A673 (cell line): ENCODE measurements around the gene KCNA2. TPM values are rescaled to one million over a fixed set of nuclear protein-coding genes. Genes with fewer than 3 reads are reported as not detected.

Experiments used
- BruUV-seq: library from RNA; stranded (reverse); fragments of 400-500 nt; replicated peaks from 2 replicates; lab custom pipeline; 2021; lab: Mats Ljungman, UMichigan
- CTCF ChIA-PET: fragments of 300-600 bp; sonication (Branson Sonifier 250); formaldehyde crosslinking; loops from one replicate; lab custom pipeline; 2022; ENCODE audit warnings: antibody characterized with exemption; lab: Charles Lee
- POLR2A ChIA-PET: fragments of 300-600 bp; sonication (Branson Sonifier 250); formaldehyde crosslinking; loops from one replicate; lab custom pipeline; 2022; ENCODE audit warnings: antibody characterized with exemption; ENCODE audit not compliant: low non-redundant PET; lab: Charles Lee
- DNase-seq: peaks from one replicate; pipeline ENCODE4 v3.0.0-alpha.2; 2015; ENCODE audit warnings: low spot score
- H3K27ac ChIP-seq: fragments of 200-600 bp; sonication (generic); 2 replicates; pipeline ENCODE4 v1.5.1; 2016; ENCODE audit warnings: mixed run types, low read depth, mild to moderate bottlenecking, mixed read lengths, antibody characterized with exemption, low read length; ENCODE audit not compliant: poor library complexity, severe bottlenecking
- H3K27me3 ChIP-seq: fragments of 200-600 bp; sonication (generic); replicated peaks from 2 replicates; pipeline ENCODE4 v1.6.1; 2017; ENCODE audit warnings: mixed run types, low read depth, mild to moderate bottlenecking, mixed read lengths, antibody characterized with exemption, low read length; ENCODE audit not compliant: insufficient read depth, poor library complexity
- H3K36me3 ChIP-seq: fragments of 200-600 bp; sonication (generic); 2 replicates; pipeline ENCODE4 v1.6.1; 2016; ENCODE audit warnings: mixed run types, mild to moderate bottlenecking, mixed read lengths, antibody characterized with exemption, low read length; ENCODE audit not compliant: insufficient read depth, poor library complexity, severe bottlenecking
- H3K4me1 ChIP-seq: fragments of 200-600 bp; sonication (generic); 2 replicates; pipeline ENCODE4 v1.6.1; 2017; ENCODE audit warnings: mixed run types, mild to moderate bottlenecking, mixed read lengths, antibody characterized with exemption, low read length; ENCODE audit not compliant: insufficient read depth, poor library complexity, severe bottlenecking
- H3K4me3 ChIP-seq: fragments of 200-600 bp; sonication (generic); 2 replicates; pipeline ENCODE4 v1.5.1; 2016; ENCODE audit warnings: low read depth, mixed run types, mild to moderate bottlenecking, mixed read lengths, low read length; ENCODE audit not compliant: poor library complexity, severe bottlenecking
- H3K9me3 ChIP-seq: fragments of 200-600 bp; sonication (generic); 2 replicates; pipeline ENCODE4 v1.6.1; 2016; ENCODE audit warnings: mixed run types, low read depth, mild to moderate bottlenecking, mixed read lengths, antibody characterized with exemption, low read length; ENCODE audit not compliant: poor library complexity, severe bottlenecking
- EZH2 ChIP-seq: fragments of 200-600 bp; sonication (generic); IDR thresholded peaks from 2 replicates; pipeline ENCODE4 v1.6.1; 2017; ENCODE audit warnings: borderline replicate concordance, low read depth, mild to moderate bottlenecking, mixed read lengths, antibody characterized with exemption, low read length; ENCODE audit not compliant: poor library complexity, severe bottlenecking
- intact Hi-C: fragments of 100-400 bp; cut with micrococcal nuclease; formaldehyde crosslinking; loops from one replicate; pipeline ENCODE4 v1.10.0; 2022; ENCODE audit not compliant: unreplicated experiment
- total RNA-seq: library from RNA; stranded (reverse); gene quantifications from 2 replicates; pipeline ENCODE4 v1.2.3, GENCODE V29; 2021
- TF ChIP-seq, protein P1 (sequence below): fragments of 300-800, 200-600 bp; sonication (generic); conservative IDR thresholded peaks from 2 replicates; pipeline ENCODE4 v1.5.1; 2017; ENCODE audit warnings: low read depth, mild to moderate bottlenecking, antibody characterized with exemption, low read length, moderate library complexity, mixed read lengths

The KCNA2 gene
- total RNA-seq, 1 experiment from 2014 or later = 46.6 TPM

DNA sequence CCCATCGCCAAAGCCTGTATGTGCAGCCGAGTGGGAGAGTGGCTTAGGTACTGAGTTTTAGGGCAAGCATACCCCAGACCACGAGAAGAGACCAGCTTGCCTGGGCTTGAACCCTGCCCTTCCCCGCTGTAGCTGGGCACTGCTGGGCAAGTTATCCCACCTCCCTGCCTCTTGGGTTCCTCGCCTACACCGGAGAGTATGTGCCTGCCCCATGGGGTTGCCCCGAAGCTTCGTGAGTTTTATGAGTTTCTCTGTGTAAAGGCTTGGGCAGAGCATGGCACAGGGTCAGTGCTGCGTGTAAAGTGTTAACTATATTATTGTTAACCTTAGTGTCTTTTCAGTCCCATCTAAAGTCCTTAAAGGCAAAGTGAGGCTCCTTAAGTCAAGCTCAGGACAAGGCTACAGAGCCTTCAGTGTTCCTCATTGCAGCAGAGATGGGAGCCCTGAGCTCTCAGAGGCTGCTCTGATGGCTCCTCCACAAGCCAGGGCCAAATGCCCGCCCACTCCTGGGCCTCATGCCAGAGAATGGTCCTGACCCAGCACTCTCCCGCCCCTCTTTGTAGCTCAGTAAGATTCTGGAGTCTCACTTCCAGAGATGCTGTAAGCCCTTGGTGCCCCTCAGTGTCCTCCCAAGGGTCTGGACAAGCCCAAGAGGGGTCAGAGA, 50.2 kb downstream of the KCNA2 start:
- Histone ChIP-seq H3K9me3 (no peaks in the 10 kb centered on the region), H3K27me3 (no peaks in the 10 kb centered on the region), H3K4me1 (peaks cover 8% of the 10 kb centered on the region), H3K36me3 (no peaks in the 10 kb centered on the region), H3K4me3 (peak overlapping the region; percentile 36), H3K27ac (no peak overlapping the region)
- TF ChIP-seq, protein P1, sequence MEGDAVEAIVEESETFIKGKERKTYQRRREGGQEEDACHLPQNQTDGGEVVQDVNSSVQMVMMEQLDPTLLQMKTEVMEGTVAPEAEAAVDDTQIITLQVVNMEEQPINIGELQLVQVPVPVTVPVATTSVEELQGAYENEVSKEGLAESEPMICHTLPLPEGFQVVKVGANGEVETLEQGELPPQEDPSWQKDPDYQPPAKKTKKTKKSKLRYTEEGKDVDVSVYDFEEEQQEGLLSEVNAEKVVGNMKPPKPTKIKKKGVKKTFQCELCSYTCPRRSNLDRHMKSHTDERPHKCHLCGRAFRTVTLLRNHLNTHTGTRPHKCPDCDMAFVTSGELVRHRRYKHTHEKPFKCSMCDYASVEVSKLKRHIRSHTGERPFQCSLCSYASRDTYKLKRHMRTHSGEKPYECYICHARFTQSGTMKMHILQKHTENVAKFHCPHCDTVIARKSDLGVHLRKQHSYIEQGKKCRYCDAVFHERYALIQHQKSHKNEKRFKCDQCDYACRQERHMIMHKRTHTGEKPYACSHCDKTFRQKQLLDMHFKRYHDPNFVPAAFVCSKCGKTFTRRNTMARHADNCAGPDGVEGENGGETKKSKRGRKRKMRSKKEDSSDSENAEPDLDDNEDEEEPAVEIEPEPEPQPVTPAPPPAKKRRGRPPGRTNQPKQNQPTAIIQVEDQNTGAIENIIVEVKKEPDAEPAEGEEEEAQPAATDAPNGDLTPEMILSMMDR = no peak
- TF ChIP-seq EZH2 = no peak
- DNase-seq = no peak
- ChIA-PET CTCF (interaction anchor here (0.6 to 1.8 kb wide), 6 partner anchors 9 to 228 kb away, joined by 3 to 7 read pairs (median 4); no protein-coding TSS in a partner anchor), POLR2A (interaction anchor here (0.6 kb wide), 1 partner anchor 13 kb away, joined by 3 read pairs; no protein-coding TSS in a partner anchor)
- BruUV-seq = no TSS peak
- intact Hi-C loops = loop anchor here (1.0 kb wide), 1 partner anchor 59 kb away; no protein-coding TSS in a partner anchor

DNA sequence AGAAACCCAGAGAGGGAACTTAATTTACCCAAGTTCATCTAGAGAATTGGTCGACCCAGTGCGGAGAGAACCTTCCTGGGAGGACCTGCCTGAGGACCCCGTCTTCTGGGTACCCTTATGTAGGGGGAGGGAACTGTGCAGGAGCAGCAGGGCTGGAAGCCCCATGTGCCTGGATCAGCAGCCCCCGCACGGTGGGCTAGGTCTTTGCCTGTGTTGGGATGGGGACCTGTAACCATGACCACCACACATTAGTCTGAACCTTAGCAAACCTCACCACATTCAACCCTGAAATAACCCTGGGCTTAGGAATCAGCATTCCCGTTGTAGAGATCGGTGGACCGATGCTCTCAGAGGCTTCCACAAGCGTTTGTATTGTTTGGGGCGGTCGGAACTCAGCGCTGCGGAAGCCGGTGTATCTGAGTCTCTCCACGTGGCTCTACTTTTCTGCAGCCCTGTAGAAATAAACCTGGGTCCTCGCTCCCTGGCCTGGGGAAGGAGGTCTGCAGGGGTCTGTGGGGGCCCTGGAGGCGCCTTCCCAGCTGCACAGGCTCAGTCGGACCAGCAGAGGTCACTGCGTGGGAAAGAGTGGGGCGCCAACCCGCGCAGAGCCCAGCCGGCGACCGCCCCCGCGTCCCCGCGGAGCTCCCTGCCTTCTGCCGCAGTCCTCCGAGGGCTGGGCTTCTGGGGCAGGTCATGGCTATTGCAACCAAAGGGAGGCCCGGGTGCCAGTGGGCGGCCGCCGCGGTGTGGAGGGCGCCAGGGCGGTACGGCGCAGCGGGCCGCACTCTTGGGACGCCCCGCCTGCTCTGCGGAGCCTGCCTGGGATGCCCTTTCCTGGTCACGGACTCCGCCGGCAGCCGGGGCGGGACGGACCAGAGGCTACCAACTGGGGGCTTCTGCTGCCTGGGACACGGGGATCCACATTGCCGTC, 51.0 kb downstream of the KCNA2 start:
- H3K36me3 ChIP-seq = no peaks in the 10 kb centered on the region
- CTCF ChIA-PET = interaction anchor here (0.6 to 1.8 kb wide), 8 partner anchors 9 to 228 kb away, joined by 3 to 8 read pairs (median 4); no protein-coding TSS in a partner anchor
- DNase-seq = peak; percentile 52
- H3K4me3 ChIP-seq = peak overlapping the region; percentile 36
- no peaks in the 10 kb centered on the region for H3K27me3 ChIP-seq
- peaks cover 8% of the 10 kb centered on the region for H3K4me1 ChIP-seq
- H3K27ac ChIP-seq = no peak overlapping the region
- no peak for TF ChIP-seq EZH2
- TF ChIP-seq, protein P1 = peak; percentile 76
- POLR2A ChIA-PET = no interaction called here
- intact Hi-C loops = loop anchor here (1.0 kb wide), 1 partner anchor 60 kb away; no protein-coding TSS in a partner anchor
- no peaks in the 10 kb centered on the region for H3K9me3 ChIP-seq
- BruUV-seq = no TSS peak

DNA sequence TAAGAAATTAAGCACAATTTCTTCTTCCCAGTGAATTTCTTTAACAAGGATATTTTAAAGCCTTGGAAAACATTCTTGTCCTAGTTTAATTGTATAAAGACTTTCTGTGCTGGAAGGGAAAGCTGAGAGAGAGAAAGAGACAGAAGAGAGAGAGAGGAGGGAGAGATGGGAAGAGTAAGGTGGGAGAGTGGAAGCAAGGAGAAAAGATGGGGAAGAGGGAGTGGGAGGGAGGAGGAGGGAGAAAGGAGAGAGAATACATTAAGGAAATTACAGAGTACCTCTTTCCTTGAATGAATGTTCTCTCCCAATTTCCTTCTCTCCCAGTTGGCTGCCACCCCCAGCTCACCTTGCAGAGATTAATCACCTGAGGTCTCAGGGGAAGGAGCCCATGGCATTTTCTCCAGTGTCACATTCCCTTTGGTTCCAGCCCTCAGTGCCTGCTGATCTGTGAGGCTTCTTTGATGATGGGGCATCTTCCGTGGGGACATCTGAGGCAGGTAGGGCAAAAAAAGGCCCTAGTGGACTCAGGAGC, 54.8 kb downstream of the KCNA2 start:
- H3K4me3 ChIP-seq = no peak overlapping the region
- intact Hi-C loops = no loop called here
- no peak overlapping the region for H3K27ac ChIP-seq
- H3K36me3 ChIP-seq = no peaks in the 10 kb centered on the region
- DNase-seq = no peak
- H3K4me1 ChIP-seq = peaks cover 8% of the 10 kb centered on the region
- no TSS peak for BruUV-seq
- no peaks in the 10 kb centered on the region for H3K27me3 ChIP-seq
- H3K9me3 ChIP-seq = no peaks in the 10 kb centered on the region
- TF ChIP-seq, protein P1 = no peak
- no peak for TF ChIP-seq EZH2
- POLR2A ChIA-PET = no interaction called here
- CTCF ChIA-PET = no interaction called here
